HCT116 (cell line): ENCODE results near the gene MRPL30. TPM values are rescaled to one million over a fixed set of nuclear protein-coding genes. Genes with fewer than 3 reads are reported as not detected.

Experiments used
- ATAC-seq: fragments of 200-7000 bp; cut with Tn5 transposase; 2 replicates; pipeline ENCODE4 v1.9.1; 2020; ENCODE audit warnings: mild to moderate bottlenecking, moderate library complexity
- BruUV-seq: library from RNA; stranded (reverse); fragments of 400-500 nt; replicated peaks from 2 replicates; lab custom pipeline; 2021; lab: Mats Ljungman, UMichigan
- CTCF ChIA-PET: fragments of 300-600 bp; sonication (Branson Sonifier 250); formaldehyde crosslinking; loops from one replicate; lab custom pipeline; 2021; ENCODE audit warnings: antibody characterized with exemption; lab: Charles Lee
- POLR2A ChIA-PET: fragments of 300-600, 350-600 bp; sonication (Branson Sonifier 250); formaldehyde crosslinking; loops from one replicate; lab custom pipeline; 2021; ENCODE audit warnings: antibody characterized with exemption; lab: Charles Lee
- RAD21 ChIA-PET, 2 experiments: fragments of 300-600 bp; sonication (Branson Sonifier 250); formaldehyde crosslinking; loops; one replicate each; lab custom pipeline; 2023; ENCODE audit warnings: low total read pairs in 2 of 2; ENCODE audit not compliant: uncharacterized antibody in 2 of 2, unreplicated experiment in 2 of 2, low non-redundant PET in 1 of 2; lab: Charles Lee
- DNase-seq: peaks from one replicate; pipeline ENCODE4 v3.0.0-alpha.2; 2010; ENCODE audit warnings: low read depth, low spot score
- H2AFZ ChIP-seq: fragments of 200-600 bp; shearing (Covaris generic), sonication (generic); 2 replicates; pipeline ENCODE4 v1.6.1; 2017; ENCODE audit warnings: low read depth, mixed run types, mixed read lengths, antibody characterized with exemption, low read length; ENCODE audit not compliant: poor library complexity, severe bottlenecking
- H3K27ac ChIP-seq: 2 replicates; pipeline ENCODE4 v1.5.1; 2012; ENCODE audit warnings: low read depth, low read length
- H3K27me3 ChIP-seq: fragments of 200-600 bp; sonication (generic); 2 replicates; pipeline ENCODE4 v1.6.1; 2016; ENCODE audit warnings: mixed run types, low read length, mixed read lengths; ENCODE audit not compliant: insufficient read depth
- H3K36me3 ChIP-seq, 2 experiments: fragments of 200-500 bp in 1 of 2; fragments of 200-600 bp in 1 of 2; sonication (Bioruptor generic) in 1 of 2; sonication (generic) in 1 of 2; 2 replicates each; pipeline versions ENCODE4 v1.5.1 to v1.6.1; 2014 to 2016; ENCODE audit warnings: low read length in 2 of 2, inconsistent platforms in 1 of 2, mixed read lengths in 1 of 2, mixed run types in 1 of 2; ENCODE audit not compliant: insufficient read depth in 2 of 2, control insufficient read depth in 1 of 2
- H3K4me1 ChIP-seq, 2 experiments: fragments of 200-600 bp in 1 of 2; sonication (generic) in 1 of 2; 2 replicates each; pipeline versions ENCODE4 v1.5.1 to v1.6.1; 2012 to 2017; ENCODE audit warnings: low read length in 2 of 2, inconsistent platforms in 1 of 2, mild to moderate bottlenecking in 1 of 2, mixed read lengths in 1 of 2, mixed run types in 1 of 2, moderate library complexity in 1 of 2; ENCODE audit not compliant: insufficient read depth in 2 of 2, control insufficient read depth in 1 of 2
- H3K4me2 ChIP-seq: fragments of 200-600 bp; sonication (generic); 2 replicates; pipeline ENCODE4 v1.6.1; 2017; ENCODE audit warnings: mixed run types, low read length, mixed read lengths
- H3K4me3 ChIP-seq, 2 experiments: fragments of 200-600 bp in 1 of 2; sonication (generic) in 1 of 2; replicated peaks in 1 of 2; 2 replicates each; pipeline ENCODE4 v1.5.1; 2011 to 2016; ENCODE audit warnings: low read length in 2 of 2, control low read depth in 1 of 2, low read depth in 1 of 2, mild to moderate bottlenecking in 1 of 2, mixed read lengths in 1 of 2, mixed run types in 1 of 2
- H3K79me2 ChIP-seq: fragments of 200-600 bp; sonication (generic); 2 replicates; pipeline ENCODE4 v1.6.1; 2017; ENCODE audit warnings: mild to moderate bottlenecking, mixed run types, low read length, moderate library complexity, mixed read lengths; ENCODE audit not compliant: insufficient read depth
- H3K9ac ChIP-seq: fragments of 200-600 bp; sonication (generic); 2 replicates; pipeline ENCODE4 v1.6.1; 2016; ENCODE audit warnings: low read length, mixed read lengths
- H3K9me2 ChIP-seq: fragments of 200-600 bp; sonication (generic), shearing (Covaris generic); 2 replicates; pipeline ENCODE4 v1.6.1; 2017; ENCODE audit warnings: mixed run types, mild to moderate bottlenecking, moderate library complexity; ENCODE audit not compliant: insufficient read depth
- H3K9me3 ChIP-seq, 2 experiments: fragments of 200-500 bp in 1 of 2; fragments of 200-600 bp in 1 of 2; sonication (Bioruptor generic) in 1 of 2; sonication (generic) in 1 of 2; 2 replicates each; pipeline ENCODE4 v1.6.1; 2014 to 2017; ENCODE audit warnings: low read length in 2 of 2, mixed read lengths in 2 of 2, inconsistent platforms in 1 of 2, low read depth in 1 of 2, mild to moderate bottlenecking in 1 of 2, mixed run types in 1 of 2, moderate library complexity in 1 of 2; ENCODE audit not compliant: control insufficient read depth in 1 of 2, insufficient read depth in 1 of 2
- H4K20me1 ChIP-seq: fragments of 200-600 bp; sonication (generic), shearing (Covaris generic); 2 replicates; pipeline ENCODE4 v1.6.1; 2017; ENCODE audit warnings: mixed run types, mild to moderate bottlenecking, moderate library complexity; ENCODE audit not compliant: insufficient read depth
- CEBPB ChIP-seq: IDR thresholded peaks from 2 replicates; pipeline ENCODE4 v1.6.1; 2012; ENCODE audit warnings: low read depth
- EGR1 ChIP-seq: IDR thresholded peaks from 2 replicates; pipeline ENCODE4 v1.6.1; 2012; ENCODE audit warnings: low read depth
- FOSL1 ChIP-seq: IDR thresholded peaks from 2 replicates; pipeline ENCODE4 v1.6.1; 2012; ENCODE audit warnings: low read depth
- POLR2AphosphoS5 ChIP-seq: IDR thresholded peaks from 2 replicates; pipeline ENCODE4 v1.6.1; 2011; ENCODE audit warnings: mild to moderate bottlenecking, low read depth, low read length, moderate library complexity
- RAD21 ChIP-seq: IDR thresholded peaks from 2 replicates; pipeline ENCODE4 v1.6.1; 2012; ENCODE audit warnings: low read depth, mild to moderate bottlenecking
- SP1 ChIP-seq: IDR thresholded peaks from 2 replicates; pipeline ENCODE4 v1.6.1; 2012; ENCODE audit warnings: low read depth
- TCF7L2 ChIP-seq: IDR thresholded peaks from 2 replicates; pipeline ENCODE4 v1.7.0; 2011; ENCODE audit warnings: borderline replicate concordance, inconsistent platforms; ENCODE audit not compliant: insufficient read depth, insufficient read length; ENCODE audit errors: extremely low read depth
- YY1 ChIP-seq: IDR thresholded peaks from 2 replicates; pipeline ENCODE4 v1.6.1; 2011; ENCODE audit warnings: low read length, low read depth, moderate library complexity, mild to moderate bottlenecking; ENCODE audit not compliant: insufficient replicate concordance; ENCODE audit errors: extremely low read depth
- ZBTB33 ChIP-seq: IDR thresholded peaks from 2 replicates; pipeline ENCODE4 v1.6.1; 2011; ENCODE audit warnings: mild to moderate bottlenecking, low read length, moderate library complexity; ENCODE audit not compliant: insufficient replicate concordance; ENCODE audit errors: extremely low read depth
- ZNF274 ChIP-seq: fragments of 200-500 bp; sonication (Bioruptor generic); IDR thresholded peaks from 2 replicates; pipeline ENCODE4 v1.6.1; 2014; ENCODE audit warnings: mild to moderate bottlenecking, low read depth, low read length, inconsistent platforms
- intact Hi-C: fragments of 100-400 bp; cut with micrococcal nuclease; formaldehyde crosslinking; loops from 2 replicates; pipeline ENCODE4 v1.10.0; 2022
- total RNA-seq: library from RNA; stranded (reverse); gene quantifications from one replicate; pipeline ENCODE4 v1.2.1, GENCODE V29; 2021; ENCODE audit not compliant: unreplicated experiment
- TF ChIP-seq, protein P1 (sequence below): IDR thresholded peaks from 2 replicates; pipeline ENCODE4 v1.6.1; 2012

Gene MRPL30
- total RNA-seq, 1 experiment from 2014 or later, result 38.1 TPM

GRCh38 chr2:99240431-99240830 is 59.4 kb downstream of the MRPL30 start:
- no peak overlapping the region for H3K27ac ChIP-seq
- no peak overlapping the region for H3K4me2 ChIP-seq
- no peak overlapping the region for H3K4me3 ChIP-seq
- no peaks in the 10 kb centered on the region for H4K20me1 ChIP-seq
- DNase-seq (no peak), ATAC-seq (no peak)
- no peaks in the 10 kb centered on the region for H3K36me3 ChIP-seq
- TF ChIP-seq YY1, result no peak
- TF ChIP-seq TCF7L2, result no peak
- no peak for TF ChIP-seq SP1
- no peak for TF ChIP-seq ZNF274
- ChIA-PET RAD21 (no interaction called here), POLR2A (no interaction called here), CTCF (no interaction called here)
- H3K27me3 ChIP-seq, result no peaks in the 10 kb centered on the region
- no peak overlapping the region for H3K9ac ChIP-seq
- H2AFZ ChIP-seq, result no peak overlapping the region
- no peaks in the 10 kb centered on the region for H3K9me3 ChIP-seq
- no TSS peak for BruUV-seq
- intact Hi-C loops, result no loop called here
- no peaks in the 10 kb centered on the region for H3K9me2 ChIP-seq
- H3K4me1 ChIP-seq, result no peaks in the 10 kb centered on the region
- H3K79me2 ChIP-seq, result no peaks in the 10 kb centered on the region

GRCh38 chr2:99242151-99242550 is 61.2 kb downstream of the MRPL30 start:
- ChIA-PET POLR2A (no interaction called here), CTCF (no interaction called here), RAD21 (no interaction called here)
- no peaks in the 10 kb centered on the region for H3K9me3 ChIP-seq
- no TSS peak for BruUV-seq
- no peak overlapping the region for H3K9ac ChIP-seq
- no peaks in the 10 kb centered on the region for H3K79me2 ChIP-seq
- no peaks in the 10 kb centered on the region for H4K20me1 ChIP-seq
- H3K4me3 ChIP-seq, result no peak overlapping the region
- ATAC-seq (no peak), DNase-seq (no peak)
- intact Hi-C loops, result no loop called here
- no peaks in the 10 kb centered on the region for H3K36me3 ChIP-seq
- TF ChIP-seq SP1, result no peak
- no peak for TF ChIP-seq EGR1
- TF ChIP-seq ZNF274, result no peak
- TF ChIP-seq CEBPB, result no peak
- TF ChIP-seq ZBTB33, result no peak
- TF ChIP-seq, protein P1, sequence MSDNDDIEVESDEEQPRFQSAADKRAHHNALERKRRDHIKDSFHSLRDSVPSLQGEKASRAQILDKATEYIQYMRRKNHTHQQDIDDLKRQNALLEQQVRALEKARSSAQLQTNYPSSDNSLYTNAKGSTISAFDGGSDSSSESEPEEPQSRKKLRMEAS, result no peak
- TF ChIP-seq RAD21, result no peak
- TF ChIP-seq POLR2AphosphoS5, result no peak
- no peak for TF ChIP-seq FOSL1
- no peak for TF ChIP-seq TCF7L2
- no peaks in the 10 kb centered on the region for H3K4me1 ChIP-seq
- no peak overlapping the region for H2AFZ ChIP-seq
- H3K27ac ChIP-seq, result no peak overlapping the region
- H3K9me2 ChIP-seq, result no peaks in the 10 kb centered on the region
- H3K4me2 ChIP-seq, result no peak overlapping the region
- no peaks in the 10 kb centered on the region for H3K27me3 ChIP-seq
